ENCODE measurements around the gene ZMYM4. TPM values are rescaled to one million over a fixed set of nuclear protein-coding genes. Genes with fewer than 3 reads are reported as not detected.

Gene ZMYM4
- total RNA-seq (2021) = 66.0 and 66.9 TPM in 2 replicates
- long read RNA-seq, full-length matches to known transcripts = 2 of 36 reads
- long read RNA-seq, partial matches to known transcripts = 20 of 36 reads
- long read RNA-seq, other reads (novel, unspliced or antisense) = 14 of 36 reads

- Histone ChIP-seq H2AFZ (ENCODE audit: low read length) (peak within 1 kb of the TSS; percentile 88), H3K4ac (ENCODE audit: low read depth, low read length) (no peak within 1 kb of the TSS), H3K27ac (ENCODE audit: insufficient read length, low read depth, low read length) (no peak within 1 kb of the TSS), H3K14ac (ENCODE audit: insufficient read depth, low read length) (peak within 1 kb of the TSS; percentile 72; the same call in 1 of the 2 replicates), H4K8ac (replicated peaks; ENCODE audit: insufficient read length, low read depth, low read length) (no peak within 1 kb of the TSS), H3K79me1 (ENCODE audit: insufficient read depth, low read depth, low read length, poor library complexity, severe bottlenecking) (peaks cover 5% of the 10 kb centered on the region), H4K5ac (ENCODE audit: insufficient read length, low read depth, low read length) (no peak within 1 kb of the TSS), H2BK12ac (ENCODE audit: insufficient read length, low read depth, low read length) (no peak within 1 kb of the TSS), H3K9ac (ENCODE audit: extremely low read depth, insufficient read length, low read length) (peak within 1 kb of the TSS; percentile 86), H3K18ac (ENCODE audit: insufficient read length, low read depth, low read length) (peak within 1 kb of the TSS; percentile 35), H3K79me2 (ENCODE audit: insufficient read depth, low read length) (peaks cover 28% of the 10 kb centered on the region; the same call in 1 of the 2 replicates), H2BK15ac (ENCODE audit: low read depth, low read length) (no peak within 1 kb of the TSS), H3K27me3 (ENCODE audit: insufficient read depth, low read length) (no peaks in the 10 kb centered on the region), H2BK5ac (ENCODE audit: insufficient read length, low read length) (no peak within 1 kb of the TSS), H4K20me1 (ENCODE audit: control insufficient read depth, insufficient read depth, insufficient read length) (no peaks in the 10 kb centered on the region), H3K9me3 (ENCODE audit: control insufficient read depth, low read depth, low read length) (no peaks in the 10 kb centered on the region), H3K4me2 (ENCODE audit: insufficient read depth, insufficient read length, low read length) (peak within 1 kb of the TSS; percentile 98), H2AK5ac (ENCODE audit: insufficient read length, low read length) (no peak within 1 kb of the TSS), H4K91ac (ENCODE audit: insufficient read length, low read depth, low read length) (no peak within 1 kb of the TSS), H3K56ac (ENCODE audit: insufficient read length, low read depth, low read length) (no peak within 1 kb of the TSS), H3K23ac (ENCODE audit: insufficient read length, low read depth, low read length) (no peak within 1 kb of the TSS), H3T11ph (ENCODE audit: low read length) (no peak within 1 kb of the TSS), H2BK20ac (ENCODE audit: low read depth, low read length, poor library complexity, severe bottlenecking) (no peak within 1 kb of the TSS), H3K23me2 (ENCODE audit: insufficient read length, low read depth, low read length, poor library complexity, severe bottlenecking) (peaks cover 6% of the 10 kb centered on the region), H3K4me1 (ENCODE audit: insufficient read depth, low read length) (peaks cover 3% of the 10 kb centered on the region; the same call in 1 of the 2 replicates), H2BK120ac (ENCODE audit: low read depth, low read length, poor library complexity, severe bottlenecking) (no peak within 1 kb of the TSS)
- TF ChIP-seq, protein P1, sequence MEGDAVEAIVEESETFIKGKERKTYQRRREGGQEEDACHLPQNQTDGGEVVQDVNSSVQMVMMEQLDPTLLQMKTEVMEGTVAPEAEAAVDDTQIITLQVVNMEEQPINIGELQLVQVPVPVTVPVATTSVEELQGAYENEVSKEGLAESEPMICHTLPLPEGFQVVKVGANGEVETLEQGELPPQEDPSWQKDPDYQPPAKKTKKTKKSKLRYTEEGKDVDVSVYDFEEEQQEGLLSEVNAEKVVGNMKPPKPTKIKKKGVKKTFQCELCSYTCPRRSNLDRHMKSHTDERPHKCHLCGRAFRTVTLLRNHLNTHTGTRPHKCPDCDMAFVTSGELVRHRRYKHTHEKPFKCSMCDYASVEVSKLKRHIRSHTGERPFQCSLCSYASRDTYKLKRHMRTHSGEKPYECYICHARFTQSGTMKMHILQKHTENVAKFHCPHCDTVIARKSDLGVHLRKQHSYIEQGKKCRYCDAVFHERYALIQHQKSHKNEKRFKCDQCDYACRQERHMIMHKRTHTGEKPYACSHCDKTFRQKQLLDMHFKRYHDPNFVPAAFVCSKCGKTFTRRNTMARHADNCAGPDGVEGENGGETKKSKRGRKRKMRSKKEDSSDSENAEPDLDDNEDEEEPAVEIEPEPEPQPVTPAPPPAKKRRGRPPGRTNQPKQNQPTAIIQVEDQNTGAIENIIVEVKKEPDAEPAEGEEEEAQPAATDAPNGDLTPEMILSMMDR (conservative IDR thresholded peaks at IDR 0.05) = no peak; the same call in 2 of the 3 replicates
- Mint-ChIP-seq H3K9me3 (peaks cover 0 to 4% of the 10 kb centered on the region in 2 experiments; a peak in 1 of 5 replicates), H3K27ac (peak within 1 kb of the TSS; percentile 61 to 99 (median 95); a peak in 6 of 7 replicates), H3K4me3 (peak within 1 kb of the TSS; percentile 86 to 95), H3K36me3 (ENCODE audit: insufficient read depth in 1 of 3, low read depth in 3 of 3) (peaks cover 11 to 16% (median 12%) of the 10 kb centered on the region in 3 experiments; a peak in 6 of 7 replicates), H3K27me3 (ENCODE audit: low read depth) (no peaks in the 10 kb centered on the region), H3K4me1 (peaks cover 8 to 22% of the 10 kb centered on the region in 2 experiments; a peak in 3 of 4 replicates)
- DNase-seq = peak; percentile 95
- WGBS (ENCODE audit: extremely low coverage, insufficient read length, low lambda C conversion rate) = no CpG with 5 or more reads among the region's 65 CpGs
These were observed at the start of gene ZMYM4 for GRCh38 chr1:35268282-35269200. Gene ZMYM4 (plus strand): TSS chr1:35268709. CDS start chr1:35269047, 338 bp downstream.

Measured in H9 (cell line).